DND-41 (cell line): ENCODE data around the gene OSR1.
"Not testable (repeated sequence)": the region's sequence is repeated elsewhere in the genome, so short reads cannot be mapped to it uniquely, and the experiment has no call there.

Experiments
- CTCF ChIP-seq: IDR thresholded peaks from 2 replicates; pipeline ENCODE4 v1.5.1; 2012; ENCODE audit warnings: borderline replicate concordance, low read length, moderate library complexity, mild to moderate bottlenecking; ENCODE audit not compliant: poor library complexity, severe bottlenecking; ENCODE audit errors: extremely low read depth
- EZH2 ChIP-seq: IDR thresholded peaks from 3 replicates; pipeline ENCODE4 v1.6.1; 2012; ENCODE audit warnings: borderline replicate concordance, low read depth, mild to moderate bottlenecking, moderate library complexity, low read length, inconsistent platforms; ENCODE audit not compliant: severe bottlenecking

- TF ChIP-seq CTCF, EZH2: not testable (repeated sequence)
Observed at GRCh38 chr2:19389469-19389868, 31.0 kb upstream of the OSR1 start.
